Effector memory CD8-positive, alpha-beta T cell (primary cell): ENCODE measurements around the gene TMEM212.

ENCODE experiments used
- ATAC-seq: fragments of 150-1000 bp; cut with Tn5 transposase; replicated peaks from 2 replicates; pipeline ENCODE4 v1.10.0; 2021; ENCODE audit warnings: mild to moderate bottlenecking, moderate library complexity
- DNase-seq, 3 experiments: peaks; one replicate each; pipeline ENCODE4 v3.0.0; 2021
- H3K27ac Mint-ChIP-seq, 2 donors: one replicate each; pipeline ENCODE4 v1.8.0; 2022; ENCODE audit warnings: mild to moderate bottlenecking in 2 of 2, mixed read lengths in 2 of 2, moderate library complexity in 2 of 2
- H3K27me3 Mint-ChIP-seq, 2 donors: one replicate each; pipeline ENCODE4 v1.8.0; 2022; ENCODE audit warnings: mixed read lengths in 2 of 2
- H3K36me3 Mint-ChIP-seq: one replicate; pipeline ENCODE4 v1.8.0; 2022; ENCODE audit warnings: mild to moderate bottlenecking, moderate library complexity, mixed read lengths; ENCODE audit not compliant: insufficient read depth
- H3K4me1 Mint-ChIP-seq, 2 donors: one replicate each; pipeline ENCODE4 v1.8.0; 2022; ENCODE audit warnings: low read depth in 2 of 2, mixed read lengths in 2 of 2
- H3K4me3 Mint-ChIP-seq, 2 donors: one replicate each; pipeline ENCODE4 v1.8.0; 2022; ENCODE audit warnings: mild to moderate bottlenecking in 2 of 2, mixed read lengths in 2 of 2, moderate library complexity in 2 of 2
- H3K9me3 Mint-ChIP-seq, 2 donors: one replicate each; pipeline ENCODE4 v1.8.0; 2022; ENCODE audit warnings: mixed read lengths in 2 of 2
- total RNA-seq, 9 experiments: gene quantifications; one replicate each; lab custom pipeline; 2026; lab: John Stamatoyannopoulos, UW

The TMEM212 gene
- 0 reads per million in 9 experiments for total RNA-seq

DNA sequence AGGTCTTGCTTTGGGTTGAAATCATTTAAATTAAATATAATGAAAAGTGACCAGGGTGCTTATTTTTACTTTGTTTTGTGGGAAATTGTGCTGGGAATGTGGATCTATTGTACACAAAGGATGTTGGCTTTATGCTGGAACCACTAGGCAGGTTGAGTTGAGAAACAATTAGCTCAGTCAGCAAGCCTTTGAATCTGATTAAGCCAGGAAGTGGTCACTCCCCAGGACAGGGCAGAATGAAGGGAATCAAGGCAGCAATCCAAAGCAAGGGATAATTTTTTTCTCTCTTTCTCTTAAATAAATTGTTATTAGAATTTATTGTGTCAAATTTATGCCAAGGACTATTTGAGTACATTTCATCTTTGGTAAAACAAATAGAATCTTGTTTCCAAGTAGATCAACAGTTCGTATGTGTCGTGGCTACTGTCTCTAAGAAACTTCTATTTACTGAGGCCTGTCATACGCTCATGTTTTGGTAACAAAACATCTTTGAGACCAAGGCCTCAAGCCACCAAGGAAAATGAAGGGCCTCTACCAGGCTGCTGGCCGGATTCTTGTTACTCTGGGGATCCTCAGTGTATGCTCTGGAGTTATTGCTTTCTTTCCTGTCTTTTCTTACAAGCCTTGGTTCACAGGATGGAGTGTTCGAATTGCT, at the start of gene TMEM212:
Gene TMEM212, plus strand, starts transcription at position 486 of the 655 bp plus-strand sequence. Its CDS starts 35 bp downstream, at position 521.
- DNase-seq (no peak), ATAC-seq (no peak)
- H3K4me1 Mint-ChIP-seq: no peaks in the 10 kb centered on the region
- no peak within 1 kb of the TSS for H3K4me3 Mint-ChIP-seq
- no peaks in the 10 kb centered on the region for H3K36me3 Mint-ChIP-seq
- peaks cover 6 to 9% of the 10 kb centered on the region in 2 donors for H3K27me3 Mint-ChIP-seq
- no peak within 1 kb of the TSS for H3K27ac Mint-ChIP-seq
- H3K9me3 Mint-ChIP-seq: no peaks in the 10 kb centered on the region

DNA sequence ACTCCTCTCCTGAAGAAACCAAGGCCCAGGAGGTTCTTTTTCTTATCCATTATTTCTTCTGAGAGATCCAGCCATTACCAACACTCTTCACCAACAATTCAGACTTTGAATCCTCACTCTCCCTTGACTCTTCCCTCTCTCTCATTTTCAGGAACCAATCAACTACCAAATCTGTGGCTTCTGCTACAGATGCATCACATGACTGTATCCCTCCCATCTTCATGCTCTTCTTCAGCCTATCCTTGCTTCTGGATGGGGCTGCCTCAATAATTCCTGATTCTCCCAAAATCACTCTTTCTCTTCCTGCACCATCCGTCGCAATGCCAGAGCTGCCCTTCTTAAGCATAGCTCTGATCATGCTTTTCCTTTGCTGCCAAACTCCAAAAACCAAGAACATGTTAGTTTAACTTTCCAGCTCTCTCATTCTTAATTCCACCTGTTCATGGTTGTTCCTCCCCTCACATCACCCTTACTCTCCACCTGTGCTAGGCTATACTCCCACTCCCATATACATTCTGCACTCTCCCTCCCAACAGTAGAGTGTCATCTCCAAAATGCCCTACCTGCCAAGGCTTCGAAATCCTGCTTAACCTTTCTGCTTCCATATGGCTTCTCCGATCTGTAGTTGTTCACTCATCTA, 46.4 kb upstream of the TMEM212 start:
- no peak overlapping the region for H3K27ac Mint-ChIP-seq
- H3K4me1 Mint-ChIP-seq: no peaks in the 10 kb centered on the region
- H3K4me3 Mint-ChIP-seq: no peak overlapping the region
- H3K27me3 Mint-ChIP-seq: no peaks in the 10 kb centered on the region
- no peaks in the 10 kb centered on the region for H3K36me3 Mint-ChIP-seq
- DNase-seq: no peak
- no peaks in the 10 kb centered on the region for H3K9me3 Mint-ChIP-seq
- no peak for ATAC-seq

DNA sequence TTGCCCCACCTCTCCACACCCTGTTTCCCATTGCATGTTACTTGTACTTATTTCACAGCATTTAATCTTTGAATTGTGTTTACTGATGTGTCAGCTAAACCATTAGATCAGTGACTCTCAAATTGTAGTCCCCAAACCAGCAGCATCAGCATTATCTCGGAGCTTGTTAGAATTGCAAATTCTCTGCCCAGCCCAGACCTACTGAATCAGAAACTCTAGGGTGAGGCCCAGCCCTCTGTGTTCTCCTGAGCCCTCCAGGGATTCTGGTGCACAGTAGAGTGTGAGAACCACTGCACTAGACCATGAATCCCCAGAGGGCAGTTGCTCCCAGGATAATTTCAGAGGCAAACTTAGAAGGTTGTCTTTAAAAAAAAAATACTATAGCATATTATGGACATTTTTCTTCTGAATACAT, 45.9 kb upstream of the TMEM212 start:
- no peaks in the 10 kb centered on the region for H3K9me3 Mint-ChIP-seq
- H3K36me3 Mint-ChIP-seq: no peaks in the 10 kb centered on the region
- DNase-seq (no peak), ATAC-seq (no peak)
- no peaks in the 10 kb centered on the region for H3K4me1 Mint-ChIP-seq
- no peak overlapping the region for H3K4me3 Mint-ChIP-seq
- H3K27ac Mint-ChIP-seq: no peak overlapping the region
- H3K27me3 Mint-ChIP-seq: no peaks in the 10 kb centered on the region

DNA sequence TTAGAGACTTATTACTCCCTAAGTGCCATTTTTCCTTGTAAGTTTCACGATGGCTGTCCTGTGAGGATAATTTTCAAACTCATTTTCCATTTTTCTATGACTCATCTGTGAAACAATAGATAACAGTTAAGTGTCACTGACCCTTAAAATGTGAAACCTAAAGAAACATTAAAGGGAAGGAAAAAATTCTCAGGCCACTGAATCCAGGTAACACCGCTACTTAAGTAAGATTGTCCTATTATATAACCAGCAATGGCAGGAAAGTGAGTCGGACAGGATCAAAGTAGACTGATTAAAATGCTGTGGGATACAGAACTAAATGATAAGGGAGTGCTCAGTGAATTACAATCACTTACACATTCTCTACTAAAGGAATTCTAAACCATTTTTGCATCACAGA, 45.3 kb upstream of the TMEM212 start:
- H3K4me3 Mint-ChIP-seq: no peak overlapping the region
- DNase-seq (no peak), ATAC-seq (no peak)
- no peaks in the 10 kb centered on the region for H3K27me3 Mint-ChIP-seq
- H3K4me1 Mint-ChIP-seq: peaks cover 0 to 1% of the 10 kb centered on the region in 2 donors
- no peaks in the 10 kb centered on the region for H3K9me3 Mint-ChIP-seq
- no peak overlapping the region for H3K27ac Mint-ChIP-seq
- no peaks in the 10 kb centered on the region for H3K36me3 Mint-ChIP-seq

DNA sequence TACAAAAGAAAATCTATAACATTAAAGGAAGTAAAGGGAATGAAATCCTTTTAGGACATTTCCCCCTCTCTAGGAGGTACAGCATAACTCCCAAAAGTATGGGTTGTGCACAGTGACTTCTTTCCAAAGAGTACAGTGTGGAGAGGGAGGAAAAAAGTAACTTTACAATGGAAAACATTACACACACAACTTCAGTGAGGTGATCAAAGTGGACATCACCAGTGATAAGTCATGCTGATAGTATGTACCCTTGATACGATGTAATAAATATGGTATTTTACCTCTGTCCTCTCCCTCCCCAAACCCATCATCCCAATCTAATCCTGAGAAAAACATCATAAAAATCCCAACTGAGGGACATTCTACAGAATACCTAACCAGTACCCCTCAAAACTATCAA, 43.6 kb upstream of the TMEM212 start:
- H3K4me3 Mint-ChIP-seq: no peak overlapping the region
- no peaks in the 10 kb centered on the region for H3K36me3 Mint-ChIP-seq
- no peak overlapping the region for H3K27ac Mint-ChIP-seq
- H3K9me3 Mint-ChIP-seq: no peaks in the 10 kb centered on the region
- ATAC-seq (no peak), DNase-seq (no peak)
- peaks cover 0 to 1% of the 10 kb centered on the region in 2 donors for H3K4me1 Mint-ChIP-seq
- no peaks in the 10 kb centered on the region for H3K27me3 Mint-ChIP-seq

DNA sequence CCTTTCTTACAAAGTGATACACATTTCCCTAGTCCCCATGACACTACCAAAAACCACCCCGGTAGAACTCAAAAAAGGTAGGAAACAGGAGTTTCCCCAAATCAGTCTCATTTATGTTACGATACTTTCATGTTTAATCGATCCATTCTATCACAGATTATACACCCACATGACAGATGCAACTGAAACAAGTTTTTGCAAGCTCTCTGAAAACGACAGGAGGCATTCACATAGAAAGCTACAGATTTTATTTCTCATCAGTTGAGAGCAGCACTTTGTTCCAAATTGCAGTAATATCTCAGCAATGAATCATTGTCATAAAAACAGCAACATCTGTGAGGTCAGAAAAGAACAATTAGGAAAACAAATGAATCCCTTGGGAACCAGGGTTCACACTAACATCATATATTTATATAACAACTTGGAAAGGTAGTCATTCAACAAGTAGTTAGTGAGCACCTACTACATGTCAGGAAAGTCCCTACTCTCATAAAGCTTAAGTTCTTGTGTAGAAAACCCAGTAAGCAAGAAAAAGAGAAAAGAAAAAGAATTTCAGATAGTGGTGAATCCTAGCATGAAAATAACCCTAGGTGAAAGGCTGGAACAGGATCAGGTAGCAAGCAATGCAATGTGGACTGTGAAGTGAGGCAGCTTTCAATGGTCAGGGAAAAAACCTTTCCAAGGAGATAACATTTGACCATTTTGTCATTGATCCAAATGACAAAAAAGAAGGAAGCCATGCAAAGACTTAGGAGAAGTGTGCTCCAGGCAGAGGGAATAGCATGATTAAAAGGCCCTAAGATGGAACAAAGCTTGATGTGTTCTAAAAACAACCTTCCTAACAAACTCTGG, 41.2 kb upstream of the TMEM212 start:
- Mint-ChIP-seq H3K27ac (no peak overlapping the region), H3K27me3 (no peaks in the 10 kb centered on the region), H3K9me3 (no peaks in the 10 kb centered on the region), H3K4me1 (peaks cover 0 to 1% of the 10 kb centered on the region in 2 donors), H3K36me3 (no peaks in the 10 kb centered on the region), H3K4me3 (no peak overlapping the region)
- DNase-seq (no peak), ATAC-seq (no peak)

DNA sequence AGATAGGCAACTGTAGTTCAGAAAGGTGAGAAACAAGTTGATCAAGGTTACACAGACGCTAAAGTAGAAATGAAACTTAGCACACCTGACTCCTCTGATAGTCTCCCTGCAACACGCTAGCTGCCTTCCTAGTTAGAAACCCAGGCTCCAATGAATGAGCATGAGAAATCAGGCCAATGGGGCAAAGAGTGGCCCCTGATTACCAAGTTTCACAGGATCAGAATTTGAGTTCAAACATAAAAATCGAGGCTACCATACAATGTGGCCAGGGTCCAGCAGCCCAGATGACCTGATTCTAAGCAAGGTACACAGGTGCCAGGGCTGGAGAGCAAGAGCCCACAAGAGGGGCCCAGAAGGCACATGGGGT, 40.6 kb upstream of the TMEM212 start:
- Mint-ChIP-seq H3K9me3 (no peaks in the 10 kb centered on the region), H3K36me3 (no peaks in the 10 kb centered on the region), H3K4me1 (peaks cover 0 to 2% of the 10 kb centered on the region in 2 donors), H3K27ac (no peak overlapping the region), H3K27me3 (no peaks in the 10 kb centered on the region), H3K4me3 (no peak overlapping the region)
- ATAC-seq: no peak
- DNase-seq: no peak

DNA sequence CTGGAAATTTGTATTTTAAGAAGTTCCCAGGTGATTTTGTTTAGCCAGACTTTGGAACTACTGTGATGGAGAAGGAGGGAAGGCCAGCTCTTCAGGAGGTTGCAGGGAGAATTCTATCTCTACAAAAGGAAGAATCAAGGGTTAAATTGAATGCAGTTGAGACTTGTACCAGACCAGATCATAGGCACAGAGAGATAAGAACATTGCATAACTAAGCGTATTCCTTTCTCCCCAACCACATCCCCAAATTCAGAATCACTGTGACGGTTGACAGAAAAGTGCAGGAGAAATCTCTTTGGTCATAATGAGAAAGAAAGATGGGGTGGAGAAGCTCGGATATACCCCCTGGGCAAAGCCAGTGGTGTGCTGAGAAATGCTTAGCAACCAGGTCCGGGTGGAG, 40.1 kb upstream of the TMEM212 start:
- Mint-ChIP-seq H3K4me3 (no peak overlapping the region), H3K27ac (no peak overlapping the region), H3K36me3 (no peaks in the 10 kb centered on the region), H3K9me3 (no peaks in the 10 kb centered on the region), H3K4me1 (peaks cover 0 to 5% of the 10 kb centered on the region in 2 donors), H3K27me3 (no peaks in the 10 kb centered on the region)
- no peak for ATAC-seq
- DNase-seq: no peak

DNA sequence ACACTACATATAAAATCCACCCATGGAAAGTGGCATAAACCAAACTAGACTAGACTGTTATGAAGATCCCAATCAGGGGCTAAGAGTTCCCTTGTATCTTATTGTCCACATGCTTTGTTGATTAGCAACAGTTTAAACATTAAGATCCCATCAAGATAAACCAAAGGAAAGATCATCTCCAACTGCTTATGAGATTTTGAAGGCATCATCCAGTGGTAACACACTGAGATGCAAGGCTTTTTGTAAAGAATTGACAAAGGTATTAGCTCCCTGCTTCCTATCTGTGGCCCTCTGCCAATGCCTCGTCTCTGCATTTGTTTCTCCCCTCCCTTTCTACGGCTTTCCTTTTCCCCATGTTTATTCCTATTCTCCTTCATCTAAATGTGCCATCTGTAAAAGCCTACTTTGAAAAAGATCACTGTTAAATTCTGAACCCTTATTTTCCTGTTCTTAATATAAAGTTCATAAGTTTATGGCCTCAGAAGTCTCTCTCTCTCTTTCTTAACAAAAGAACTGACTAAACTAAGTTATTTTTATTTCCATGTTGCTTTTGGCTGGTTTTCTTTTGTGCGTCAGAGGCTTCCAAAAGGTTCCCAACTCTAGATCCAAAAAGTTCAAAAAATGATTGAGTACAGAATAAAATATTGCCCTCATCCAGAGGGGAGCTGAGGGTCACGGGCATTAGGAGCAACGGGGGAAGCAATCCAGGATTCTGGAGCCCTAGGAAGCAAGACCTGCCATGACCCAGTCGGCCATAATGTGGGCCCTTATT, 38.3 kb upstream of the TMEM212 start:
- H3K27me3 Mint-ChIP-seq: no peaks in the 10 kb centered on the region
- no peak overlapping the region for H3K4me3 Mint-ChIP-seq
- ATAC-seq (no peak), DNase-seq (no peak)
- H3K4me1 Mint-ChIP-seq: peaks cover 7 to 11% of the 10 kb centered on the region in 2 donors
- no peaks in the 10 kb centered on the region for H3K9me3 Mint-ChIP-seq
- peaks cover 6% of the 10 kb centered on the region for H3K36me3 Mint-ChIP-seq
- H3K27ac Mint-ChIP-seq: no peak overlapping the region

DNA sequence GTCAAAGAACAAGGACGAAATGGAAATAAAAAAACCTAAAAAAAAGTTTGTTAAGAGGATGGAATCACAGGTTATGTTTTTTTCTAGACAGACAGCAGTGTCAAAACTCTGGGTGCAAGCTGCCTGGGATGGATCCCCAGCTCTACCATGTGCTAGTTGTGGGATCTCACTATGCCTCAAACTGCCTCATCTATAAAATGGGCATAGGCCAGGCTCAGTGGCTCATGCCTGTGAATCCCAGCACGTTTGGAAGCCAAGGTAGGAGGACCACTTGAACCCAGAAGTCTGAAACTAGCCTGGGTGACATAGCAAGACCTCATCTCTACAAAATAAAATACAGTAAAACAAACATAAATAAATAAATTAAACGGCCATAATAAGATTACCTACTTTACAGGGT, 37.5 kb upstream of the TMEM212 start:
- Mint-ChIP-seq H3K4me1 (peaks cover 13 to 15% of the 10 kb centered on the region in 2 donors), H3K27me3 (peaks cover 0 to under 1% of the 10 kb centered on the region in 2 donors), H3K4me3 (no peak overlapping the region), H3K9me3 (no peaks in the 10 kb centered on the region), H3K27ac (no peak overlapping the region), H3K36me3 (peaks cover 9% of the 10 kb centered on the region)
- ATAC-seq (no peak), DNase-seq (no peak)

DNA sequence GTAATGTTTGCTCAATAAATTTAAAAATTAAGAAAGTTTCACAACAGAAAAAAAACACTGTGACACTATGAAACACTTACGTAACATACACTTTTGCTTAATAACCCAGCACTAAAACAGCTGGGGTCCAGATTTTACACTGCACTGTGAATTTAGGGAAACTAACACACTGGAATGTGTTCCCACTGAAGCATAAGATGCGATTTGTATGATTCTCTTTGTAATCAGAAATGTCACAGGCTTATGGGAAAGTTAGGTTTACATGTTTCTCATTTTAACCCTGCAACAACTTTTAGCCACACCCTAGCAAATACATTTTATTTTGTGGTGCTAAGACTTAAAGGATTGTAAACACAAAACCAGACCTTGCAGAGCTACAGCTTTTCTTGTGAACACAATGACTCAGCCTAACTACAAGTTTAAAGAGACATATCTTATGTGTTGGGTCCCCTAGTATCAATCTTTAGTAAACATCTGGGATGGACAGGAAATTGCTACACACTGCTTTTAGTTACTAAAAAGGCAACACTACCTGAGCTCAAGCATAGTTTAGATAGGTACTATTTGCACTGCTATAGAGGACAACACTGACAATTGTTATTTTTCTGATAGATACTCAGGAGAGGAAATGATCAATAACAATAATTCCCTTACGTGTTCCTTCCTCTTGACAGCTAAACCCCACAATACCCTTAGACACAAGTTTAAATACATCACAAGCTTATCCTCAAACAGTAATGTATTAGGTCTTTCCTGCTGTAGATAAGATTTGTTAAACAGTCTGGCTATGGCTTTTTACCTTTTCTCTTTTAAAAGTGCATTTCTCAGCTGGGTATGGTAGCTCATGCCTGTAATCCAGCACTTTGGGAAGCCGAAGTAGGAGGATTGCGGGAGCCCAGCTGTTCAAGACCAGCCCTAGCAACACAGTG, 36.7 kb upstream of the TMEM212 start:
- H3K27me3 Mint-ChIP-seq: peaks cover 0 to 9% of the 10 kb centered on the region in 2 donors
- no peak overlapping the region for H3K4me3 Mint-ChIP-seq
- ATAC-seq (no peak), DNase-seq (no peak)
- peaks cover 15 to 16% of the 10 kb centered on the region in 2 donors for H3K4me1 Mint-ChIP-seq
- H3K9me3 Mint-ChIP-seq: no peaks in the 10 kb centered on the region
- H3K36me3 Mint-ChIP-seq: peaks cover 9% of the 10 kb centered on the region
- no peak overlapping the region for H3K27ac Mint-ChIP-seq

DNA sequence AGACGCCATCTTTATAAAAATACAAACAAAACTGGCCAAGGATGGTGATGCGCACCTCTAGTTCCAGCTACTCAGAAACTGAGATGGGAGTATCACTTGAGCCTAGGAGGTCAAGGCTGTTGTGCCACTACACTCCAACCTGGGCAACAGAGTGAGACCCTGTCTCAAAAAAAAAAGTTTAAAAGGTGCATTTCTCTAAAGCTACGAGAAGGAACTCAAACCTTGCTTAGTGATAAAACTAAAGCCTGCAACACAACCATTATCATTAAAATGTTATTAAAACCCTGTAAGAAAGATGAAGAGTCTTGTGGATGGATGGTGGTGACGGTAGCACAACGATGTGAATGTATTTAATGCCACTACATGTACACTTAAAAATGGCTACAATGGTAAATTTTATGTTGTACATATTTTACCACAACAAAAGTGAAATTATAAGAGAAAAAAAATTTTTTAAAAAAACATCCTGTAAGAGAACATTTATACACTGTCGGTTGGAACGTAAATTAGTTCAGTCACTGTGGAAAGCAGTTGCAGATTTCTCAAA, 35.9 kb upstream of the TMEM212 start:
- H3K27me3 Mint-ChIP-seq: peaks cover 0 to 12% of the 10 kb centered on the region in 2 donors
- DNase-seq (no peak), ATAC-seq (no peak)
- H3K9me3 Mint-ChIP-seq: no peaks in the 10 kb centered on the region
- H3K36me3 Mint-ChIP-seq: peaks cover 9% of the 10 kb centered on the region
- H3K4me1 Mint-ChIP-seq: peaks cover 15 to 16% of the 10 kb centered on the region in 2 donors
- no peak overlapping the region for H3K4me3 Mint-ChIP-seq
- no peak overlapping the region for H3K27ac Mint-ChIP-seq
